Neuronal stem cell (in vitro differentiated cells): Measurements from ENCODE around the gene SCGN.

Experiments
- DNase-seq: peaks from one replicate; pipeline ENCODE4 v3.0.0-alpha.2; 2013; ENCODE audit warnings: low spot score
- H2AFZ ChIP-seq: one replicate; pipeline ENCODE4 v1.6.1; 2013; ENCODE audit warnings: mild to moderate bottlenecking, low read length, inconsistent platforms
- H2AK5ac ChIP-seq: 2 replicates; pipeline ENCODE4 v1.6.1; 2013; ENCODE audit warnings: low read depth, mild to moderate bottlenecking, inconsistent platforms, low read length, moderate library complexity, mixed read lengths
- H2BK120ac ChIP-seq: 2 replicates; pipeline ENCODE4 v1.6.1; 2013; ENCODE audit warnings: low read depth, mild to moderate bottlenecking, inconsistent platforms, low read length, moderate library complexity, mixed read lengths
- H2BK12ac ChIP-seq: one replicate; pipeline ENCODE4 v1.6.1; 2013; ENCODE audit warnings: low read length, inconsistent platforms
- H2BK15ac ChIP-seq: 2 replicates; pipeline ENCODE4 v1.6.1; 2013; ENCODE audit warnings: mild to moderate bottlenecking, low read length, inconsistent platforms, mixed read lengths
- H2BK5ac ChIP-seq: one replicate; pipeline ENCODE4 v1.6.1; 2013; ENCODE audit warnings: inconsistent platforms, mild to moderate bottlenecking, low read length, moderate library complexity
- H3K14ac ChIP-seq: one replicate; pipeline ENCODE4 v1.6.1; 2013; ENCODE audit warnings: low read length, inconsistent platforms
- H3K18ac ChIP-seq: 2 replicates; pipeline ENCODE4 v1.6.1; 2013; ENCODE audit warnings: low read length, inconsistent platforms
- H3K23ac ChIP-seq: 2 replicates; pipeline ENCODE4 v1.6.1; 2013; ENCODE audit warnings: low read depth, mild to moderate bottlenecking, mixed read lengths, low read length, inconsistent platforms; ENCODE audit not compliant: poor library complexity
- H3K27ac ChIP-seq: replicated peaks from 3 replicates; pipeline ENCODE4 v1.5.1; 2013; ENCODE audit warnings: low read length, inconsistent platforms
- H3K27me3 ChIP-seq, 3 experiments: 2 replicates each; pipeline ENCODE4 v1.6.1; 2013; ENCODE audit warnings: low read length in 3 of 3, mild to moderate bottlenecking in 2 of 3, inconsistent platforms in 1 of 3, low read depth in 1 of 3, mixed read lengths in 1 of 3, moderate library complexity in 1 of 3; ENCODE audit not compliant: control insufficient read depth in 3 of 3, insufficient read depth in 3 of 3
- H3K36me3 ChIP-seq, 2 donors: replicated peaks in 1 of 2; 2 replicates each; pipeline ENCODE4 v1.6.1; 2013; ENCODE audit warnings: low read length in 2 of 2; ENCODE audit not compliant: control insufficient read depth in 2 of 2, insufficient read depth in 2 of 2
- H3K4ac ChIP-seq: 2 replicates; pipeline ENCODE4 v1.6.1; 2013; ENCODE audit warnings: inconsistent platforms, mild to moderate bottlenecking, low read length, moderate library complexity
- H3K4me1 ChIP-seq, 2 donors: 1 replicate in 1 of 2; 2 replicates in 1 of 2; pipeline ENCODE4 v1.6.1; 2013; ENCODE audit warnings: low read length in 2 of 2, low read depth in 1 of 2; ENCODE audit not compliant: control insufficient read depth in 2 of 2, insufficient read depth in 1 of 2
- H3K4me2 ChIP-seq: one replicate; pipeline ENCODE4 v1.6.1; 2013; ENCODE audit warnings: mild to moderate bottlenecking, low read length, inconsistent platforms; ENCODE audit not compliant: insufficient read depth, poor library complexity, severe bottlenecking
- H3K4me3 ChIP-seq, 2 donors: 2 replicates each; pipeline ENCODE4 v1.5.1; 2013; ENCODE audit warnings: low read length in 2 of 2, mild to moderate bottlenecking in 2 of 2, inconsistent platforms in 1 of 2, moderate library complexity in 1 of 2
- H3K79me1 ChIP-seq: one replicate; pipeline ENCODE4 v1.6.1; 2013; ENCODE audit warnings: low read depth, mild to moderate bottlenecking, inconsistent platforms, low read length, moderate library complexity
- H3K9ac ChIP-seq: one replicate; pipeline ENCODE4 v1.6.1; 2013; ENCODE audit warnings: mild to moderate bottlenecking, low read depth, low read length, inconsistent platforms; ENCODE audit not compliant: poor library complexity
- H3K9me3 ChIP-seq, 2 donors: replicated peaks in 1 of 2; 2 replicates each; pipeline versions ENCODE3 to v1.6.1; 2013; ENCODE audit warnings: low read length in 2 of 2, mild to moderate bottlenecking in 2 of 2, inconsistent platforms in 1 of 2, low read depth in 1 of 2, mixed read lengths in 1 of 2, moderate library complexity in 1 of 2; ENCODE audit not compliant: control insufficient read depth in 2 of 2, insufficient read depth in 1 of 2
- H4K8ac ChIP-seq: one replicate; pipeline ENCODE4 v1.6.1; 2013; ENCODE audit warnings: low read depth, mild to moderate bottlenecking, inconsistent platforms, low read length, moderate library complexity
- H4K91ac ChIP-seq: one replicate; pipeline ENCODE4 v1.6.1; 2013; ENCODE audit warnings: low read length, low read depth, mild to moderate bottlenecking, inconsistent platforms; ENCODE audit not compliant: poor library complexity
- WGBS, 2 donors: extraction: QIAGEN DNeasy Blood & Tissue Kit; methylation state at CpG; one replicate each; pipeline ENCODE4 v1.1.7; 2013; ENCODE audit warnings: missing lambda C conversion rate in 2 of 2, mixed read lengths in 1 of 2; ENCODE audit not compliant: insufficient read length in 2 of 2, insufficient replicate concordance in 1 of 2; ENCODE audit errors: extremely low coverage in 2 of 2; 5-methylcytosine and 5-hydroxymethylcytosine counted together

SCGN gene

GRCh38 chr6:25649611-25650010 is 2.4 kb upstream of the SCGN start:
- Histone ChIP-seq H3K4me1 (peaks cover 0 to 3% of the 10 kb centered on the region in 2 donors), H2BK12ac (no peak overlapping the region), H3K4me3 (no peak overlapping the region), H3K4ac (no peak overlapping the region), H3K4me2 (no peak overlapping the region), H3K18ac (no peak overlapping the region), H4K91ac (no peak overlapping the region), H2AK5ac (no peak overlapping the region), H3K36me3 (no peaks in the 10 kb centered on the region), H3K27me3 (peaks cover 0 to 35% (median 9%) of the 10 kb centered on the region in 3 experiments), H2AFZ (no peak overlapping the region), H3K27ac (no peak overlapping the region), H2BK120ac (no peak overlapping the region), H3K79me1 (no peaks in the 10 kb centered on the region), H2BK15ac (no peak overlapping the region), H4K8ac (no peak overlapping the region), H2BK5ac (no peak overlapping the region), H3K14ac (no peak overlapping the region), H3K9ac (no peak overlapping the region), H3K9me3 (no peaks in the 10 kb centered on the region), H3K23ac (no peak overlapping the region)
- DNase-seq: no peak
- no CpG with 5 or more reads among the region's 1 CpG for WGBS, 2 donors

GRCh38 chr6:25655723-25656122 is 3.7 kb downstream of the SCGN start:
- no peak overlapping the region for H2AFZ ChIP-seq
- no peak overlapping the region for H3K23ac ChIP-seq
- no peak overlapping the region for H2BK15ac ChIP-seq
- no peak overlapping the region for H2BK12ac ChIP-seq
- no peak overlapping the region for H4K8ac ChIP-seq
- H3K79me1 ChIP-seq: no peaks in the 10 kb centered on the region
- no peak overlapping the region for H4K91ac ChIP-seq
- no peak overlapping the region for H3K18ac ChIP-seq
- no peak overlapping the region for H3K27ac ChIP-seq
- peaks cover 0 to 5% of the 10 kb centered on the region in 2 donors for H3K4me1 ChIP-seq
- no peak overlapping the region for H2BK5ac ChIP-seq
- H3K4me3 ChIP-seq: no peak overlapping the region
- H2BK120ac ChIP-seq: no peak overlapping the region
- no peaks in the 10 kb centered on the region for H3K9me3 ChIP-seq
- no peak for DNase-seq
- no peak overlapping the region for H3K4ac ChIP-seq
- H3K36me3 ChIP-seq: no peaks in the 10 kb centered on the region
- WGBS, 2 donors: no CpG with 5 or more reads among the region's 1 CpG
- H3K9ac ChIP-seq: no peak overlapping the region
- no peak overlapping the region for H2AK5ac ChIP-seq
- peaks cover 0 to 26% (median 7%) of the 10 kb centered on the region in 3 experiments for H3K27me3 ChIP-seq
- H3K14ac ChIP-seq: no peak overlapping the region
- no peak overlapping the region for H3K4me2 ChIP-seq

GRCh38 chr6:25659633-25660368 is 7.8 kb downstream of the SCGN start:
- no peak for DNase-seq
- no peaks in the 10 kb centered on the region for H3K79me1 ChIP-seq
- no peak overlapping the region for H4K91ac ChIP-seq
- H3K27me3 ChIP-seq: peaks cover 0 to 9% (median 0%) of the 10 kb centered on the region in 3 experiments
- no peak overlapping the region for H2AFZ ChIP-seq
- no peak overlapping the region for H2AK5ac ChIP-seq
- H3K36me3 ChIP-seq: no peaks in the 10 kb centered on the region
- H3K18ac ChIP-seq: no peak overlapping the region
- H3K4me2 ChIP-seq: no peak overlapping the region
- no peak overlapping the region for H2BK120ac ChIP-seq
- peaks cover 0 to 2% of the 10 kb centered on the region in 2 donors for H3K4me1 ChIP-seq
- H3K27ac ChIP-seq: no peak overlapping the region
- H3K9me3 ChIP-seq: no peaks in the 10 kb centered on the region
- H2BK15ac ChIP-seq: no peak overlapping the region
- H3K4me3 ChIP-seq: no peak overlapping the region
- no peak overlapping the region for H3K9ac ChIP-seq
- no peak overlapping the region for H2BK5ac ChIP-seq
- H3K4ac ChIP-seq: no peak overlapping the region
- no peak overlapping the region for H4K8ac ChIP-seq
- H2BK12ac ChIP-seq: no peak overlapping the region
- WGBS, 2 donors: no CpG with 5 or more reads among the region's 4 CpGs
- H3K14ac ChIP-seq: no peak overlapping the region
- no peak overlapping the region for H3K23ac ChIP-seq

- Histone ChIP-seq H4K91ac (no peak overlapping the region), H3K23ac (no peak overlapping the region), H3K4me2 (no peak overlapping the region), H2BK12ac (no peak overlapping the region), H3K14ac (no peak overlapping the region), H3K4me1 (peaks cover 0 to 2% of the 10 kb centered on the region in 2 donors), H3K27me3 (peaks cover 0 to 6% (median 0%) of the 10 kb centered on the region in 3 experiments), H3K9me3 (no peaks in the 10 kb centered on the region), H2BK15ac (no peak overlapping the region), H2AK5ac (no peak overlapping the region), H2BK120ac (no peak overlapping the region), H3K4ac (no peak overlapping the region), H3K18ac (no peak overlapping the region), H3K36me3 (no peaks in the 10 kb centered on the region), H4K8ac (no peak overlapping the region), H3K4me3 (no peak overlapping the region), H3K9ac (no peak overlapping the region), H3K27ac (no peak overlapping the region), H3K79me1 (no peaks in the 10 kb centered on the region), H2BK5ac (no peak overlapping the region), H2AFZ (no peak overlapping the region)
- DNase-seq: no peak
Observed at GRCh38 chr6:25660512-25660911, 8.5 kb downstream of the SCGN start.
